Fibroblast of the aortic adventitia (primary cell): Measurements from ENCODE around the gene FKBP9. TPM values are rescaled to one million over a fixed set of nuclear protein-coding genes. Genes with fewer than 3 reads are reported as not detected.

Source experiments
- DNase-seq: peaks from one replicate; pipeline ENCODE4 v3.0.0-alpha.2; 2010; ENCODE audit warnings: low read depth
- H3K4me3 ChIP-seq: 2 replicates; pipeline ENCODE4 v1.5.1; 2011; ENCODE audit warnings: low read depth, mild to moderate bottlenecking, control low read depth, low read length, moderate library complexity
- CTCF ChIP-seq: IDR thresholded peaks from 2 replicates; pipeline ENCODE4 v1.5.1; 2011; ENCODE audit warnings: mild to moderate bottlenecking, low read length, control low read depth, inconsistent platforms; ENCODE audit not compliant: insufficient read depth
- small RNA-seq: library from RNA; depleted of rRNA; stranded (forward); fragments of <200 nt; gene quantifications from one replicate; pipeline ENCODE3, GENCODE V24; 2012
- total RNA-seq: library from RNA; depleted of rRNA; stranded (reverse); fragments of >200 nt; gene quantifications from 2 replicates; pipeline ENCODE4 v1.2.3, GENCODE V29; 2012; ENCODE audit warnings: low replicate concordance

FKBP9 gene
- total RNA-seq, 1 donor: 387 TPM

- no peak for DNase-seq
- no peak overlapping the region for H3K4me3 ChIP-seq
- TF ChIP-seq CTCF: no peak
Observed at GRCh38 chr7:33053721-33054120, 96.5 kb downstream of the FKBP9 start.

GRCh38 chr7:33054261-33054964, 97.2 kb downstream of the FKBP9 start:
- no peak for DNase-seq
- no peak for TF ChIP-seq CTCF
- H3K4me3 ChIP-seq: no peak overlapping the region

- H3K4me3 ChIP-seq: no peak overlapping the region
- DNase-seq: no peak
- no peak for TF ChIP-seq CTCF
Observed at GRCh38 chr7:33055158-33055557, 97.9 kb downstream of the FKBP9 start.

Small RNAs within 50 kb of the gene (small RNA-seq; reads per million reads assigned to genes)
- not detected for gene AC083863.1
- gene RN7SL505P: not detected
- gene RNU6-388P: not detected
- gene RPS29P14: not detected

Other genes starting within 250 kb of the FKBP9 start
- gene KBTBD2, start 65.7 kb upstream of the FKBP9 start, total RNA-seq: 18.2 and 35.9 TPM in 2 replicates
- gene NT5C3A, start 105.3 kb downstream of the FKBP9 start, total RNA-seq: 17.1 and 26.8 TPM in 2 replicates
- gene RP9, start 152.0 kb downstream of the FKBP9 start, total RNA-seq: 7.2 and 7.7 TPM in 2 replicates
- 26.8 and 31.1 TPM in 2 replicates for gene BBS9, start 172.1 kb downstream of the FKBP9 start, total RNA-seq